Measurements from ENCODE around the gene PPP2R5A. TPM values are rescaled to one million over a fixed set of nuclear protein-coding genes. Genes with fewer than 3 reads are reported as not detected.
"Not testable (repeated sequence)": the region's sequence is repeated elsewhere in the genome, so short reads cannot be mapped to it uniquely, and the experiment has no call there.

The PPP2R5A gene
- total and polyA plus RNA-seq, 4 experiments from 2014 or later = 37.9 to 55.0 (median 48.4) TPM

- Mint-ChIP-seq H3K4me3 (peak overlapping the region; percentile 94 to 100 (median 99)), H3K9me3 (no peaks in the 10 kb centered on the region), H3K36me3 (peaks cover 0 to 17% of the 10 kb centered on the region in 2 donors), H3K27me3 (no peaks in the 10 kb centered on the region), H3K4me1 (peaks cover 21 to 42% (median 31%) of the 10 kb centered on the region in 4 donors), H3K27ac (peak overlapping the region; percentile 94 to 99 (median 98))
- no peak for DNase-seq
- peak overlapping the region; percentile 92 for H3K27ac ChIP-seq (ENCODE audit: low read depth, low read length)
- H3K4me3 ChIP-seq (ENCODE audit: low read length in 2 of 2) = peak overlapping the region; percentile 63 to 99
- intact Hi-C loops (cut with micrococcal nuclease) = loop anchor here (2.0 kb wide), 1 partner anchor 454 kb away; the partner anchor contains the start of gene LPGAT1
- ChIA-PET POLR2A (ENCODE audit: partially characterized antibody) (interaction anchor here (0.6 to 5.2 kb wide), 8 partner anchors 10 to 604 kb away, joined by 3 to 108 read pairs (median 3); no protein-coding TSS in a partner anchor), CTCF (ENCODE audit: partially characterized antibody) (interaction anchor here (0.8 to 2.1 kb wide), 6 partner anchors 12 to 249 kb away, joined by 3 to 17 read pairs (median 4); partner anchors contain the start of genes DTL and INTS7)
- H3K36me3 ChIP-seq (ENCODE audit: insufficient read depth, low read length) = no peaks in the 10 kb centered on the region
- peaks cover 27% of the 10 kb centered on the region for H3K4me1 ChIP-seq (ENCODE audit: insufficient read depth, low read length)
- no peaks in the 10 kb centered on the region for H3K27me3 ChIP-seq (ENCODE audit: insufficient read depth, low read length)
- no peaks in the 10 kb centered on the region for H3K9me3 ChIP-seq (ENCODE audit: control insufficient read depth in 1 of 2, low read length in 2 of 2)
Observed at GRCh38 chr1:212284332-212284743, 872 bp upstream of the PPP2R5A start.

DNA sequence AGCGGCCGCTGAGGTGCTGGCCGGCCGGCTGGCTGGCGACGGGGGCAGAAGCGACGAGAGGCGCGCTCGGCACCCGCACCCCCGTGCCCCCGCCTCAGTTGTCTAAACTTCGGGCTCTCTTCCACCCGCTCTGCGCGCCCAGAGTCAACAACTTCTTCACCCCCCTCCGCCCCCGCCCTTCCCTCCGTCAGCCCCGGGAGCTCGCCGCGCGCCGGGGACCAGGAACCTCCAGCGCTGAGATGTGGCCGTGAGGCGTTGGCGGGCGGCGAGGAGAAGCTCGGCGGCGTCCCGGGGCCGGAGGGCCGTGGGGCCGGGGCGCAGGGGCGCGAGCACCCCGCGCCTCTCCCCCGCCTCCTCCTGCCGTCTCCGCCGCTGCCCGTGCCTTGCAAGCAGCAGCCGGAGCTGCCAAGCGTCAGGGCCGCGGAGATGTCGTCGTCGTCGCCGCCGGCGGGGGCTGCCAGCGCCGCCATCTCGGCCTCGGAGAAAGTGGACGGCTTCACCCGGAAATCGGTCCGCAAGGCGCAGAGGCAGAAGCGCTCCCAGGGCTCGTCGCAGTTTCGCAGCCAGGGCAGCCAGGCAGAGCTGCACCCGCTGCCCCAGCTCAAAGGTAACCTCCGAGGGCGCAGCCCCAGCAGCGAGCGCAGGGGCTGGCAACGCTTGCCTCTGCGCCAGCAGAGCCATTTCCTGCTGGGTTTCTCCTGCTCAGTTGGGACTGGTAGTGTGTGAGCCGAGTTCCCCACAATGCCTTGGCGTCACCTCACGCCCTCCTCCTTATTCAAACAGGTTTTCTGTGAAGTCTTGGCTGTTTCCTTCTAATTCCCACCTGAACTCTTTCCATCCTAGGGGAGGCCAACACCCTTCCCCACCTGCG is 710 bp downstream of the PPP2R5A start:
- peaks cover 33 to 58% (median 45%) of the 10 kb centered on the region in 4 donors for H3K4me1 Mint-ChIP-seq
- H3K36me3 Mint-ChIP-seq = peaks cover 0 to 17% of the 10 kb centered on the region in 2 donors
- intact Hi-C loops (cut with micrococcal nuclease) = loop anchor here (1.0 to 5.0 kb wide), 8 partner anchors 30 to 611 kb away; partner anchors contain the start of genes ATF3, DTL, INTS7 and LPGAT1
- H3K9me3 Mint-ChIP-seq = no peaks in the 10 kb centered on the region
- Histone ChIP-seq H3K27me3 (ENCODE audit: insufficient read depth, low read length) (no peaks in the 10 kb centered on the region), H3K36me3 (ENCODE audit: insufficient read depth, low read length) (no peaks in the 10 kb centered on the region), H3K9me3 (ENCODE audit: control insufficient read depth in 1 of 2, low read length in 2 of 2) (no peaks in the 10 kb centered on the region), H3K4me1 (ENCODE audit: insufficient read depth, low read length) (peaks cover 43% of the 10 kb centered on the region), H3K4me3 (ENCODE audit: low read length in 2 of 2) (peak overlapping the region; percentile 83 to 85), H3K27ac (ENCODE audit: low read depth, low read length) (peak overlapping the region; percentile 92)
- no peaks in the 10 kb centered on the region for H3K27me3 Mint-ChIP-seq
- ChIA-PET CTCF (ENCODE audit: partially characterized antibody) (interaction anchor here (1.2 to 3.4 kb wide), 9 partner anchors 16 to 605 kb away, joined by 3 to 61 read pairs (median 6); partner anchors contain the start of genes DTL and INTS7), POLR2A (ENCODE audit: partially characterized antibody) (interaction anchor here (0.5 to 5.2 kb wide), 30 partner anchors 10 to 1966 kb away, joined by 3 to 108 read pairs (median 4); partner anchors contain the start of genes DTL, FLVCR1, INTS7 and NEK2)
- peak overlapping the region; percentile 94 to 99 (median 98) for H3K27ac Mint-ChIP-seq
- peak overlapping the region; percentile 98 to 100 (median 100) for H3K4me3 Mint-ChIP-seq
- peak; percentile 77 to 81 (median 79) for DNase-seq

DNA sequence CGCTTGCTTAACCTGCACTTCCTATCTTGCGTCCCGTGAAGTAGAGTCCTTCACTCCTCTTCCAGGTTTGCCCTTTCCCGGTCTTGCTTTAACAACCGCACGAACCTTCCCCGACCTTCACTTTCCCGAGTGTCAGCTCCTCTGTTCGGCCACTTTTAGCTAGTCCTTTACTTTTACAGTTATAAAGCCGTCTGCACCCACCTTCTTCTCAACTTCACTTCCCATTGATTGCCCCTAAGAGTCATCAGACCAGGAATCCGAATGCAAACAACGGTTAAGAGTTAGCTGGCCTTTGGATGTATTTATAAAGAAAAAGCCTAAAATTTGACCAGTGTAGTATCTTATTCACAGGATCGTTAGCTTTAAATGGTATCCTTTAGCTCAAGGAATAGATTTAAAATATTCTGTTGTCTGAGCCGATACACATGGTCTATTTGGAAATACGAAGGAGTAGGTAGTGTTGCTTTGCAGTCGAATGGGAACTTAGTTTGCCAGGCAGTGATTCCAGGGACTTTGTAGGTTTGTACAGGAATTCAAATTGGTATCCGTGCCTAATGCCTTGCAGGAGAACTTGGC is 1.4 kb downstream of the PPP2R5A start:
- Histone ChIP-seq H3K27me3 (ENCODE audit: insufficient read depth, low read length) (no peaks in the 10 kb centered on the region), H3K27ac (ENCODE audit: low read depth, low read length) (peak overlapping the region; percentile 92), H3K4me3 (ENCODE audit: low read length in 2 of 2) (peak overlapping the region; percentile 83 to 85), H3K4me1 (ENCODE audit: insufficient read depth, low read length) (peaks cover 50% of the 10 kb centered on the region), H3K9me3 (ENCODE audit: control insufficient read depth in 1 of 2, low read length in 2 of 2) (no peaks in the 10 kb centered on the region), H3K36me3 (ENCODE audit: insufficient read depth, low read length) (no peaks in the 10 kb centered on the region)
- H3K9me3 Mint-ChIP-seq = no peaks in the 10 kb centered on the region
- H3K4me1 Mint-ChIP-seq = peaks cover 39 to 65% (median 52%) of the 10 kb centered on the region in 4 donors
- H3K36me3 Mint-ChIP-seq = peaks cover 0 to 17% of the 10 kb centered on the region in 2 donors
- ChIA-PET POLR2A (ENCODE audit: partially characterized antibody) (interaction anchor here (0.6 to 5.2 kb wide), 21 partner anchors 9 to 1967 kb away, joined by 3 to 108 read pairs (median 4); partner anchors contain the start of genes DTL, FLVCR1, INTS7 and NENF), CTCF (ENCODE audit: partially characterized antibody) (interaction anchor here (1.2 to 3.4 kb wide), 10 partner anchors 17 to 606 kb away, joined by 3 to 61 read pairs (median 6); partner anchors contain the start of genes DTL and INTS7)
- peak in 1 of 5 donors; percentile 12 for DNase-seq
- H3K27me3 Mint-ChIP-seq = no peaks in the 10 kb centered on the region
- H3K27ac Mint-ChIP-seq = peak overlapping the region; percentile 94 to 99 (median 98)
- intact Hi-C loops (cut with micrococcal nuclease) = loop anchor here (1.0 to 5.0 kb wide), 2 partner anchors 128 to 321 kb away; partner anchors contain the start of genes ATF3 and PACC1
- H3K4me3 Mint-ChIP-seq = peak overlapping the region; percentile 97 to 100 (median 100)

DNA sequence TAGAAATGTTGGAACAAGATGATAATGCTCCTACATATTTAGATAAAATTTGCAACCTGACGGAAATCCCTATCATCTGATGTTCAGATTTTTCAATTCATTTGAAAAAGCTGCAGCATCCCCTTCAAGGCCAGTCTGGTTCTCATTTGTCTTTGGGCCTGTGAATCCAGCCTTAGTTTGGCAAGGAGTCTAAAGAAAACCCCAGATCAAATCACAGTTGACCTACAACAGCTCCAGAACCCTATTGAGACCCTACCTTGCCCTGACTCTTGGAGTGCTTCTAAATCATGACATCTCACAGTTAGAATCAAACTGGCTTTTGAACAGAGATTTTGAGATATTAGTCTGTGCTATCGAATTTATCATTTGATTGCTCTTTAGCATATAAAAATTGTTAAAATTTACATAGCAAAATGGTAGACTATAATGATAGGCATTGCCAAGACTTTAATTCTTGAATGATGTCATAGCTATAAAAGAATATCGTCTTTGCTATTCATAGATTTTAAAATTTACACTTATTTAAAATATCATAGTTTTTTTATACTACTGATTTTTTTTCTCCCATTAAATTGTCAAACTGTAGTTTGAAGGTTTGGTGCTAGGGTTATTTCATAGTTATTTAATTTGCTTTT is 2.2 kb downstream of the PPP2R5A start:
- Mint-ChIP-seq H3K4me3 (peak overlapping the region; percentile 97 to 100 (median 100)), H3K27me3 (no peaks in the 10 kb centered on the region), H3K9me3 (no peaks in the 10 kb centered on the region), H3K27ac (peak overlapping the region; percentile 94 to 99 (median 98)), H3K36me3 (peaks cover 0 to 17% of the 10 kb centered on the region in 2 donors), H3K4me1 (peaks cover 46 to 72% (median 59%) of the 10 kb centered on the region in 4 donors)
- CTCF ChIA-PET (ENCODE audit: partially characterized antibody) = interaction anchor here (1.2 to 3.4 kb wide), 8 partner anchors 18 to 252 kb away, joined by 3 to 61 read pairs (median 10); partner anchors contain the start of genes DTL and INTS7
- DNase-seq = no peak
- Histone ChIP-seq H3K27me3 (ENCODE audit: insufficient read depth, low read length) (no peaks in the 10 kb centered on the region), H3K27ac (ENCODE audit: low read depth, low read length) (peak overlapping the region; percentile 92), H3K36me3 (ENCODE audit: insufficient read depth, low read length) (no peaks in the 10 kb centered on the region), H3K4me3 (ENCODE audit: low read length in 2 of 2) (peak overlapping the region; percentile 83 to 85), H3K4me1 (ENCODE audit: insufficient read depth, low read length) (peaks cover 58% of the 10 kb centered on the region), H3K9me3 (ENCODE audit: control insufficient read depth in 1 of 2, low read length in 2 of 2) (no peaks in the 10 kb centered on the region)
- intact Hi-C loops (cut with micrococcal nuclease) = loop anchor here (5.0 kb wide), 1 partner anchor 320 kb away; the partner anchor contains the start of gene ATF3
- POLR2A ChIA-PET (ENCODE audit: partially characterized antibody) = interaction anchor here (0.9 to 5.2 kb wide), 9 partner anchors 24 to 252 kb away, joined by 3 to 108 read pairs (median 9); partner anchors contain the start of genes DTL and INTS7

DNA sequence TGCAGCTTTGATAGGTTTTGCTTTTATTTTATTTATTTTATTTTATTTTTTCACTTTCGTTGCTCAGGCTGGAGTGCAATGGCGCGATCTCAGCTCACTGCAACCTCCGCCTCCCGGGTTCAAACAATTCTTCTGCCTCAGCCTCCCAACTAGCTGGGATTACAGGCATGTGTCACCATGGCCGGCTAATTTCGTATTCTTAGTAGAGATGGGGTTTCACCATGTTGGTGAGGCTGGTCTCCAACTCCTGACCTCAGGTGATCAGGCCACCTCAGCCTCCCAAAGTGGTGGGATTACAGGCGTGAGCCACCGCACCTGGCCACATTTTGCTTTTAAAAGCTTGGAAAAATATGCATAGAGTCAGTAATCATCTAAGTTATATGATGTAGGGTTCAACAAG is 2.8 kb downstream of the PPP2R5A start:
- H3K27ac ChIP-seq (ENCODE audit: low read depth, low read length) = not testable (repeated sequence)
- peaks cover 51 to 76% (median 64%) of the 10 kb centered on the region in 4 donors for H3K4me1 Mint-ChIP-seq

DNA sequence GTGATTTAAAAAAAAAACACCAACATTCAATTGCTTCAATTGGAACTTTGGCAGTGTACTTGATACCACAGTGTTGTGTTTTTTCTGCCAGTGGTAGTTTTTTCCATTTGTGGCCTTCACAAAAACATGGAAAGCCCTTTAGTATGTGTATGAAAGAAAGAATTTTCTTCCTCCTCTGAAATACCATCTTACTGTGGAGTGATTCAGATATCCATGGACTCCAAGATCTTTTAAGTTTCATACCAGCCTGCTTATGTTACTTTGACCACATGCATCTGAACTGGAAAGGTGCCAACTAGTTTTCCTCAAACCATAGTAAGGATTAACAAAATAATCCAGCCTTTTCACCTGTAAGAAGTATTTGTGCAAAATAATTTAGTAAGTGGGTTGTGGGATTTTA is 3.4 kb downstream of the PPP2R5A start:
- H3K4me1 ChIP-seq (ENCODE audit: insufficient read depth, low read length) = peaks cover 68% of the 10 kb centered on the region
- DNase-seq = no peak
- H3K9me3 ChIP-seq (ENCODE audit: control insufficient read depth in 1 of 2, low read length in 2 of 2) = no peaks in the 10 kb centered on the region
- peak overlapping the region; percentile 84 to 100 (median 90) for H3K4me3 Mint-ChIP-seq
- no peaks in the 10 kb centered on the region for H3K9me3 Mint-ChIP-seq
- CTCF ChIA-PET (ENCODE audit: partially characterized antibody) = interaction anchor here (3.4 to 9.0 kb wide), 2 partner anchors 218 kb away, joined by 61 to 162 read pairs; no protein-coding TSS in a partner anchor
- H3K36me3 Mint-ChIP-seq = peaks cover 0 to 17% of the 10 kb centered on the region in 2 donors
- no peak overlapping the region for H3K27ac ChIP-seq (ENCODE audit: low read depth, low read length)
- no peaks in the 10 kb centered on the region for H3K27me3 Mint-ChIP-seq
- intact Hi-C loops (cut with micrococcal nuclease) = loop anchor here (5.0 kb wide), 1 partner anchor 319 kb away; the partner anchor contains the start of gene ATF3
- H3K27me3 ChIP-seq (ENCODE audit: insufficient read depth, low read length) = no peaks in the 10 kb centered on the region
- H3K27ac Mint-ChIP-seq = peak overlapping the region in 5 of 7 donors; percentile 6 to 60 (median 26)
- no peaks in the 10 kb centered on the region for H3K36me3 ChIP-seq (ENCODE audit: insufficient read depth, low read length)
- peaks cover 55 to 77% (median 66%) of the 10 kb centered on the region in 4 donors for H3K4me1 Mint-ChIP-seq
- POLR2A ChIA-PET (ENCODE audit: partially characterized antibody) = interaction anchor here (1.6 kb wide), 1 partner anchor 26 kb away, joined by 4 read pairs; no protein-coding TSS in a partner anchor
- H3K4me3 ChIP-seq (ENCODE audit: low read length in 2 of 2) = peak overlapping the region in 1 of 2 donors; percentile 26

More for the DNA sequence above, 2.8 kb downstream of the PPP2R5A start:
- not testable (repeated sequence) for DNase-seq; H3K9me3 Mint-ChIP-seq; H3K27me3 ChIP-seq (ENCODE audit: insufficient read depth, low read length); H3K36me3 ChIP-seq (ENCODE audit: insufficient read depth, low read length); H3K27me3 Mint-ChIP-seq; H3K9me3 ChIP-seq (ENCODE audit: control insufficient read depth in 1 of 2, low read length in 2 of 2)
- intact Hi-C loops (cut with micrococcal nuclease) = loop anchor here (5.0 kb wide), 1 partner anchor 319 kb away; the partner anchor contains the start of gene ATF3
- Mint-ChIP-seq H3K27ac (peak overlapping the region; percentile 17 to 79 (median 66)), H3K4me3 (peak overlapping the region; percentile 84 to 100 (median 90)), H3K36me3 (peaks cover 0 to 17% of the 10 kb centered on the region in 2 donors)
- CTCF ChIA-PET (ENCODE audit: partially characterized antibody) = interaction anchor here (2.8 to 3.4 kb wide), 4 partner anchors 168 to 252 kb away, joined by 14 to 61 read pairs (median 23); partner anchors contain the start of genes DTL and INTS7
- Histone ChIP-seq H3K4me1 (ENCODE audit: insufficient read depth, low read length) (peaks cover 64% of the 10 kb centered on the region), H3K4me3 (ENCODE audit: low read length in 2 of 2) (peak overlapping the region in 1 of 2 donors; percentile 26)
- POLR2A ChIA-PET (ENCODE audit: partially characterized antibody) = interaction anchor here (1.6 to 5.2 kb wide), 3 partner anchors 26 to 252 kb away, joined by 4 to 108 read pairs (median 40); partner anchors contain the start of genes DTL and INTS7
